Measurements from ENCODE around the gene AKAP6.

GRCh38 chr14:32378284-32378683 lies 49.2 kb downstream of the AKAP6 start:
- TF ChIP-seq CTCF (conservative IDR thresholded peaks at IDR 0.05) (no peak), ZFX (IDR thresholded peaks at IDR 0.05) (no peak)
